ENCODE results near the gene MBNL1.

DNA sequence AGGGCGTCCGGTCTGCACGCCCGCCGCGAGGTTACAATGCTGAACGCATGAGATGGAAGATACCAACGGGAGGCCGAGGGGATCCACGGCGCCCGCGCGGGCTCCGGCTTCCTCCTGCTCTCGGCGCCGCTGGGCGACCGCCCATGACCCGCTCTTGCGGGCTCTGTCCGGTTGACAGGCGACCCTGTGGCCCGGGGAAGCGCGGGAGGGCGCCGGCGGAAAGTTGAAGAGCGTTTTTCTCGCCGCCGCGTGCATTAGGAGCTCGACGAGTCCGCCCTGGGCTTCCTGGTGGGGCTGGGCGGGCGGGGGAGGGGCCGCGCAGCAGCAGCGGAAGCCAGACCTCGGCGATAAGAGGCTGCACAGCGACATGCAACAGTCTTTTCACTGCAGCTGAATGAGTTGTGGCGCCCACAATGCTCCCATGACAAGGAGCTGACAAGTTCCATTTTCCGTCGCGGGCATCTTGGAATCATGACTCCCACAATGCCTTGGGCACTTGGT is at the start of gene MBNL1:
- TF ChIP-seq CTCF (IDR thresholded peaks at IDR 0.05), result no peak
- peak in 3 of 4 donors; percentile 60 to 81 (median 67) for TF ChIP-seq POLR2A (IDR thresholded peaks at IDR 0.05)
- TF ChIP-seq EP300 (IDR thresholded peaks at IDR 0.05), result no peak

Data from upper lobe of left lung (tissue), 4 donors.